ENCODE measurements around the gene SMCR8. TPM values are rescaled to one million over a fixed set of nuclear protein-coding genes. Genes with fewer than 3 reads are reported as not detected.

Gene SMCR8
- polyA plus RNA-seq, 3 donors, result 2.4 to 24.4 (median 5.3) TPM

GRCh38 chr17:18321309-18321708 lies 6.2 kb downstream of the SMCR8 start:
- H4K20me1 ChIP-seq (ENCODE audit: insufficient read depth, low read length), result peaks cover 100% of the 10 kb centered on the region
- no peak for DNase-seq
- H3K9me3 Mint-ChIP-seq, result peaks cover 0 to 3% (median 2%) of the 10 kb centered on the region in 7 donors

GRCh38 chr17:18322522-18322921 lies 7.4 kb downstream of the SMCR8 start:
- peaks cover 46 to 55% of the 10 kb centered on the region in 2 donors for H3K4me1 ChIP-seq (ENCODE audit: control insufficient read depth in 1 of 2, insufficient read depth in 2 of 2, low read length in 2 of 2)
- 99% methylated on average over 10 of the region's 12 CpGs for WGBS (ENCODE audit: insufficient coverage)
- H3K27ac Mint-ChIP-seq, result peak overlapping the region in 4 of 7 donors; percentile 17 to 85 (median 65)
- no peaks in the 10 kb centered on the region for H3K27me3 Mint-ChIP-seq (ENCODE audit: low read depth in 3 of 3)
- peaks cover 61% of the 10 kb centered on the region for H3K4me1 Mint-ChIP-seq
- no peaks in the 10 kb centered on the region for H3K27me3 ChIP-seq (ENCODE audit: control insufficient read depth in 2 of 2, insufficient read depth in 2 of 2, low read length in 2 of 2)
- H3K79me2 ChIP-seq (ENCODE audit: insufficient read depth, low read length), result peaks cover 100% of the 10 kb centered on the region
- H2AFZ ChIP-seq (ENCODE audit: insufficient read depth, low read depth, low read length, poor library complexity, severe bottlenecking), result no peak overlapping the region
- H3K4me3 Mint-ChIP-seq, result no peak overlapping the region
- H3K4me2 ChIP-seq (replicated peaks; ENCODE audit: extremely low read depth, low read length, poor library complexity, severe bottlenecking), result no peak overlapping the region
- intact Hi-C loops (cut with micrococcal nuclease), result no loop called here
- no peak overlapping the region for H3K4me3 ChIP-seq (replicated peaks in 1 of 3; ENCODE audit: low read depth in 2 of 3, low read length in 3 of 3)
- peaks cover 100% of the 10 kb centered on the region for H4K20me1 ChIP-seq (ENCODE audit: insufficient read depth, low read length)
- H3K9ac ChIP-seq (ENCODE audit: insufficient read depth, low read length, poor library complexity, severe bottlenecking), result no peak overlapping the region
- no peak for TF ChIP-seq CTCF (IDR thresholded peaks at IDR 0.05)
- DNase-seq, result no peak
- H3K36me3 ChIP-seq (replicated peaks in 1 of 2; ENCODE audit: control insufficient read depth in 1 of 2, insufficient read depth in 2 of 2, low read length in 2 of 2), result peaks cover 70 to 87% of the 10 kb centered on the region in 2 donors
- peak overlapping the region in 1 of 2 donors; percentile 73 for H3K27ac ChIP-seq (ENCODE audit: low read depth in 1 of 2, low read length in 2 of 2)
- no peaks in the 10 kb centered on the region for H3K9me3 Mint-ChIP-seq
- H3K9me3 ChIP-seq (replicated peaks in 1 of 2; ENCODE audit: control insufficient read depth in 1 of 2, insufficient read depth in 1 of 2, low read length in 2 of 2), result no peaks in the 10 kb centered on the region
- peaks cover 68 to 85% of the 10 kb centered on the region in 2 donors for H3K36me3 Mint-ChIP-seq

More at GRCh38 chr17:18321309-18321708, 6.2 kb downstream of the SMCR8 start:
- no peaks in the 10 kb centered on the region for H3K9me3 ChIP-seq (replicated peaks in 1 of 2; ENCODE audit: control insufficient read depth in 1 of 2, insufficient read depth in 1 of 2, low read length in 2 of 2)
- H2AFZ ChIP-seq (ENCODE audit: insufficient read depth, low read depth, low read length, poor library complexity, severe bottlenecking), result no peak overlapping the region
- Mint-ChIP-seq H3K36me3 (peaks cover 70 to 80% of the 10 kb centered on the region in 2 donors), H3K27me3 (ENCODE audit: low read depth in 3 of 3) (no peaks in the 10 kb centered on the region), H3K4me1 (peaks cover 74% of the 10 kb centered on the region), H3K4me3 (no peak overlapping the region), H3K27ac (peak overlapping the region in 5 of 7 donors; percentile 7 to 54 (median 50))
- no peak overlapping the region for H3K4me3 ChIP-seq (replicated peaks in 1 of 3; ENCODE audit: low read depth in 2 of 3, low read length in 3 of 3)
- peaks cover 58 to 67% of the 10 kb centered on the region in 2 donors for H3K4me1 ChIP-seq (ENCODE audit: control insufficient read depth in 1 of 2, insufficient read depth in 2 of 2, low read length in 2 of 2)
- H3K9ac ChIP-seq (ENCODE audit: insufficient read depth, low read length, poor library complexity, severe bottlenecking), result no peak overlapping the region
- H3K27me3 ChIP-seq (ENCODE audit: control insufficient read depth in 2 of 2, insufficient read depth in 2 of 2, low read length in 2 of 2), result no peaks in the 10 kb centered on the region
- peaks cover 100% of the 10 kb centered on the region for H3K79me2 ChIP-seq (ENCODE audit: insufficient read depth, low read length)
- TF ChIP-seq CTCF (IDR thresholded peaks at IDR 0.05), result peak; percentile 16
- intact Hi-C loops (cut with micrococcal nuclease), result no loop called here
- peak overlapping the region in 1 of 2 donors; percentile 100 for H3K27ac ChIP-seq (ENCODE audit: low read depth in 1 of 2, low read length in 2 of 2)
- peaks cover 59 to 75% of the 10 kb centered on the region in 2 donors for H3K36me3 ChIP-seq (replicated peaks in 1 of 2; ENCODE audit: control insufficient read depth in 1 of 2, insufficient read depth in 2 of 2, low read length in 2 of 2)
- WGBS (ENCODE audit: insufficient coverage), result no CpG with 5 or more reads among the region's 5 CpGs
- no peak overlapping the region for H3K4me2 ChIP-seq (replicated peaks; ENCODE audit: extremely low read depth, low read length, poor library complexity, severe bottlenecking)

Data from CD14-positive monocyte (primary cell).